ENCODE data around the gene TNFAIP8L3.

TNFAIP8L3 gene

DNA sequence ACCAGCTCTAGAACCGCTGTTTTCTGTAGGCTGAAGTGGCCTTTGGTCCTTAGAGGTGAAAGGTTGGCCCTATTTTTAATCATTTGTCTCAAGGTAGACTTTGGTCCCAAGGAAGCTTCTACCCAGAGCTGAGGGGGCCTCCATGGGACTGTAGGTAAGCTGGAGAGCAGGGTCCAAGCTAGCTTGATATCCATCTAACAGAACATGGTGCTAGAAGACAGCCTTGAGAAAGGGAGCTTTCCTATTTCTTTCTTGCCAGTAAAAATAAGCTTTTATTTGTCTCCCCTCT is 3.6 kb upstream of the TNFAIP8L3 start:
- Histone ChIP-seq H3K23ac (ENCODE audit: low read depth, low read length, poor library complexity) (no peak overlapping the region), H2BK5ac (ENCODE audit: low read length) (no peak overlapping the region), H3K4me2 (ENCODE audit: insufficient read depth, low read length, poor library complexity, severe bottlenecking) (no peak overlapping the region), H3K14ac (ENCODE audit: low read length) (no peak overlapping the region), H3K9ac (ENCODE audit: low read depth, low read length, poor library complexity) (no peak overlapping the region), H2BK12ac (ENCODE audit: low read length) (no peak overlapping the region), H3K79me1 (ENCODE audit: low read depth, low read length) (no peaks in the 10 kb centered on the region), H3K4me1 (ENCODE audit: control insufficient read depth in 2 of 2, insufficient read depth in 1 of 2, low read depth in 1 of 2, low read length in 2 of 2) (peaks cover 5% of the 10 kb centered on the region in 2 donors), H3K4me3 (ENCODE audit: low read length in 2 of 2) (no peak overlapping the region), H2AK5ac (ENCODE audit: low read depth, low read length) (no peak overlapping the region), H4K8ac (ENCODE audit: low read depth, low read length) (no peak overlapping the region), H4K91ac (ENCODE audit: low read depth, low read length, poor library complexity) (no peak overlapping the region), H3K9me3 (replicated peaks in 1 of 2; ENCODE audit: control insufficient read depth in 2 of 2, insufficient read depth in 1 of 2, low read depth in 1 of 2, low read length in 2 of 2) (no peaks in the 10 kb centered on the region), H3K27ac (replicated peaks; ENCODE audit: low read length) (no peak overlapping the region), H3K36me3 (replicated peaks in 1 of 2; ENCODE audit: control insufficient read depth in 2 of 2, insufficient read depth in 2 of 2, low read length in 2 of 2) (no peaks in the 10 kb centered on the region), H3K18ac (ENCODE audit: low read length) (no peak overlapping the region), H3K4ac (ENCODE audit: low read length) (no peak overlapping the region), H3K27me3 (ENCODE audit: control insufficient read depth in 3 of 3, insufficient read depth in 3 of 3, low read depth in 1 of 3, low read length in 3 of 3) (peaks cover 14 to 59% (median 31%) of the 10 kb centered on the region in 3 experiments), H2BK120ac (ENCODE audit: low read depth, low read length) (no peak overlapping the region), H2BK15ac (ENCODE audit: low read length) (no peak overlapping the region), H2AFZ (ENCODE audit: low read length) (no peak overlapping the region)
- WGBS, 2 donors (ENCODE audit: extremely low coverage in 2 of 2, insufficient read length in 2 of 2, insufficient replicate concordance in 1 of 2), result no CpG with 5 or more reads among the region's 1 CpG
- DNase-seq (ENCODE audit: low spot score), result no peak

- H3K4me2 ChIP-seq (ENCODE audit: insufficient read depth, low read length, poor library complexity, severe bottlenecking), result no peak overlapping the region
- H3K23ac ChIP-seq (ENCODE audit: low read depth, low read length, poor library complexity), result no peak overlapping the region
- H2BK5ac ChIP-seq (ENCODE audit: low read length), result no peak overlapping the region
- no peaks in the 10 kb centered on the region for H3K9me3 ChIP-seq (replicated peaks in 1 of 2; ENCODE audit: control insufficient read depth in 2 of 2, insufficient read depth in 1 of 2, low read depth in 1 of 2, low read length in 2 of 2)
- peaks cover 5% of the 10 kb centered on the region in 2 donors for H3K4me1 ChIP-seq (ENCODE audit: control insufficient read depth in 2 of 2, insufficient read depth in 1 of 2, low read depth in 1 of 2, low read length in 2 of 2)
- no peak overlapping the region for H4K91ac ChIP-seq (ENCODE audit: low read depth, low read length, poor library complexity)
- no peak overlapping the region for H2BK120ac ChIP-seq (ENCODE audit: low read depth, low read length)
- no peak overlapping the region for H2AFZ ChIP-seq (ENCODE audit: low read length)
- H2BK12ac ChIP-seq (ENCODE audit: low read length), result no peak overlapping the region
- H3K18ac ChIP-seq (ENCODE audit: low read length), result no peak overlapping the region
- H3K4ac ChIP-seq (ENCODE audit: low read length), result no peak overlapping the region
- no peak overlapping the region for H4K8ac ChIP-seq (ENCODE audit: low read depth, low read length)
- no peak overlapping the region for H2AK5ac ChIP-seq (ENCODE audit: low read depth, low read length)
- H3K14ac ChIP-seq (ENCODE audit: low read length), result no peak overlapping the region
- no peak for DNase-seq (ENCODE audit: low spot score)
- no peak overlapping the region for H3K4me3 ChIP-seq (ENCODE audit: low read length in 2 of 2)
- no peaks in the 10 kb centered on the region for H3K36me3 ChIP-seq (replicated peaks in 1 of 2; ENCODE audit: control insufficient read depth in 2 of 2, insufficient read depth in 2 of 2, low read length in 2 of 2)
- H2BK15ac ChIP-seq (ENCODE audit: low read length), result no peak overlapping the region
- WGBS, 2 donors (ENCODE audit: extremely low coverage in 2 of 2, insufficient read length in 2 of 2, insufficient replicate concordance in 1 of 2), result no CpG with 5 or more reads among the region's 5 CpGs
- no peaks in the 10 kb centered on the region for H3K79me1 ChIP-seq (ENCODE audit: low read depth, low read length)
- peaks cover 18 to 60% (median 36%) of the 10 kb centered on the region in 3 experiments for H3K27me3 ChIP-seq (ENCODE audit: control insufficient read depth in 3 of 3, insufficient read depth in 3 of 3, low read depth in 1 of 3, low read length in 3 of 3)
- no peak overlapping the region for H3K27ac ChIP-seq (replicated peaks; ENCODE audit: low read length)
- H3K9ac ChIP-seq (ENCODE audit: low read depth, low read length, poor library complexity), result no peak overlapping the region
Observed at GRCh38 chr15:51097553-51098330, 3.0 kb upstream of the TNFAIP8L3 start.

GRCh38 chr15:51096976-51097375 is 2.3 kb upstream of the TNFAIP8L3 start:
- no peaks in the 10 kb centered on the region for H3K36me3 ChIP-seq (replicated peaks in 1 of 2; ENCODE audit: control insufficient read depth in 2 of 2, insufficient read depth in 2 of 2, low read length in 2 of 2)
- H2BK15ac ChIP-seq (ENCODE audit: low read length), result no peak overlapping the region
- H3K27me3 ChIP-seq (ENCODE audit: control insufficient read depth in 3 of 3, insufficient read depth in 3 of 3, low read depth in 1 of 3, low read length in 3 of 3), result peaks cover 18 to 66% (median 43%) of the 10 kb centered on the region in 3 experiments
- H3K4me2 ChIP-seq (ENCODE audit: insufficient read depth, low read length, poor library complexity, severe bottlenecking), result no peak overlapping the region
- WGBS, 2 donors (ENCODE audit: extremely low coverage in 2 of 2, insufficient read length in 2 of 2, insufficient replicate concordance in 1 of 2), result no CpG with 5 or more reads among the region's 1 CpG
- no peak overlapping the region for H3K18ac ChIP-seq (ENCODE audit: low read length)
- H2BK12ac ChIP-seq (ENCODE audit: low read length), result no peak overlapping the region
- no peak overlapping the region for H4K8ac ChIP-seq (ENCODE audit: low read depth, low read length)
- H3K4ac ChIP-seq (ENCODE audit: low read length), result no peak overlapping the region
- H3K79me1 ChIP-seq (ENCODE audit: low read depth, low read length), result no peaks in the 10 kb centered on the region
- no peak overlapping the region for H3K9ac ChIP-seq (ENCODE audit: low read depth, low read length, poor library complexity)
- no peak overlapping the region for H3K14ac ChIP-seq (ENCODE audit: low read length)
- H3K4me1 ChIP-seq (ENCODE audit: control insufficient read depth in 2 of 2, insufficient read depth in 1 of 2, low read depth in 1 of 2, low read length in 2 of 2), result peaks cover 5% of the 10 kb centered on the region in 2 donors
- H3K23ac ChIP-seq (ENCODE audit: low read depth, low read length, poor library complexity), result no peak overlapping the region
- no peak overlapping the region for H2BK5ac ChIP-seq (ENCODE audit: low read length)
- no peak for DNase-seq (ENCODE audit: low spot score)
- H3K9me3 ChIP-seq (replicated peaks in 1 of 2; ENCODE audit: control insufficient read depth in 2 of 2, insufficient read depth in 1 of 2, low read depth in 1 of 2, low read length in 2 of 2), result no peaks in the 10 kb centered on the region
- H4K91ac ChIP-seq (ENCODE audit: low read depth, low read length, poor library complexity), result no peak overlapping the region
- H3K4me3 ChIP-seq (ENCODE audit: low read length in 2 of 2), result no peak overlapping the region
- H2BK120ac ChIP-seq (ENCODE audit: low read depth, low read length), result no peak overlapping the region
- no peak overlapping the region for H2AK5ac ChIP-seq (ENCODE audit: low read depth, low read length)
- no peak overlapping the region for H2AFZ ChIP-seq (ENCODE audit: low read length)
- no peak overlapping the region for H3K27ac ChIP-seq (replicated peaks; ENCODE audit: low read length)

DNA sequence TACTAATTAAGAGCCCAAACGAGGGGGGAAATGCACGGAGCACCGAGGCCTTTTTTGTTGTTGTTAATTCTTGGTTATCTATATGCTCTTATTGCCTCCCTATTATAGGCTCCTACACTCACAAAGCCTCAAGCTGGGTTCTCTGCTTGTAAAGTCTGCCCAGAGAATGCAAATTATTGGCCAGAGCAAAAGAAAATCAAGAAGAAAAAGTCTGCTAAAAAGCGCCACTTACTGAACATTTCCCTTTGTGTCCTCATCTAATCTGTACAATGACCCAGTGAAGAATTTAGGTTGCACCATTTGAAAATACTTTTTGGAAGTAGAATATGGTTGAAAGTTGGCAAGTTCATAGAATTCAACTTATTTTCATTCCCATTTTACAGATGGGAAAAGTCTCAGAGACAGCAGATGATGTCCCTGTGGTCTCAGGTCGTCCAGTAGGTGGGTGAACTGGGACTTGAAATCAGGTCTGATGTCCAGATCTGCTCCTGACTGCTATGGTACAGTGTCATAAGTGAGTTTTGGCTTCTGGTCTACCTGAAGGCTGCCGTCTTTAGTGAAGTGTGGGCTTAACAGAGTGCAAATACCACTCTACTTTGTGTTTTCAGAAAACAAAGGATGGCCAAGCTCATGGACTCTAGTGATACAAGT is 1.1 kb upstream of the TNFAIP8L3 start:
- Histone ChIP-seq H2AK5ac (ENCODE audit: low read depth, low read length) (no peak overlapping the region), H3K27me3 (ENCODE audit: control insufficient read depth in 3 of 3, insufficient read depth in 3 of 3, low read depth in 1 of 3, low read length in 3 of 3) (peaks cover 18 to 78% (median 48%) of the 10 kb centered on the region in 3 experiments), H4K91ac (ENCODE audit: low read depth, low read length, poor library complexity) (no peak overlapping the region), H2BK5ac (ENCODE audit: low read length) (no peak overlapping the region), H3K4me3 (ENCODE audit: low read length in 2 of 2) (no peak overlapping the region), H2BK12ac (ENCODE audit: low read length) (no peak overlapping the region), H3K36me3 (replicated peaks in 1 of 2; ENCODE audit: control insufficient read depth in 2 of 2, insufficient read depth in 2 of 2, low read length in 2 of 2) (no peaks in the 10 kb centered on the region), H3K27ac (replicated peaks; ENCODE audit: low read length) (no peak overlapping the region), H2BK120ac (ENCODE audit: low read depth, low read length) (no peak overlapping the region), H3K4ac (ENCODE audit: low read length) (no peak overlapping the region), H3K4me1 (ENCODE audit: control insufficient read depth in 2 of 2, insufficient read depth in 1 of 2, low read depth in 1 of 2, low read length in 2 of 2) (peaks cover 5% of the 10 kb centered on the region in 2 donors), H3K9me3 (replicated peaks in 1 of 2; ENCODE audit: control insufficient read depth in 2 of 2, insufficient read depth in 1 of 2, low read depth in 1 of 2, low read length in 2 of 2) (no peaks in the 10 kb centered on the region), H2AFZ (ENCODE audit: low read length) (no peak overlapping the region), H3K4me2 (ENCODE audit: insufficient read depth, low read length, poor library complexity, severe bottlenecking) (no peak overlapping the region), H3K79me1 (ENCODE audit: low read depth, low read length) (no peaks in the 10 kb centered on the region), H3K18ac (ENCODE audit: low read length) (no peak overlapping the region), H3K14ac (ENCODE audit: low read length) (no peak overlapping the region), H3K9ac (ENCODE audit: low read depth, low read length, poor library complexity) (no peak overlapping the region), H4K8ac (ENCODE audit: low read depth, low read length) (no peak overlapping the region), H3K23ac (ENCODE audit: low read depth, low read length, poor library complexity) (no peak overlapping the region), H2BK15ac (ENCODE audit: low read length) (no peak overlapping the region)
- WGBS, 2 donors (ENCODE audit: extremely low coverage in 2 of 2, insufficient read length in 2 of 2, insufficient replicate concordance in 1 of 2), result no CpG with 5 or more reads among the region's 6 CpGs
- no peak for DNase-seq (ENCODE audit: low spot score)

Data from neuronal stem cell (in vitro differentiated cells).